M059J (cell line): ENCODE measurements around the gene PRICKLE3. TPM values are rescaled to one million over a fixed set of nuclear protein-coding genes. Genes with fewer than 3 reads are reported as not detected.

ENCODE experiments used
- total RNA-seq: library from RNA; depleted of rRNA; stranded (reverse); fragments of >200 nt; shearing (Covaris generic); gene quantifications from 2 replicates; pipeline ENCODE4 v1.2.3, GENCODE V29; 2014; rRNA removed

Gene PRICKLE3
- total RNA-seq, 1 experiment from 2014 or later, result 14.9 TPM

Other genes starting within 250 kb of the PRICKLE3 start
- 27.3 and 54.4 TPM in 2 replicates for gene OTUD5, start 228.8 kb downstream of the PRICKLE3 start, total RNA-seq
- gene KCND1, start 214.5 kb downstream of the PRICKLE3 start, total RNA-seq, result 0.76 and 1.7 TPM in 2 replicates
- gene GRIPAP1, start 184.1 kb downstream of the PRICKLE3 start, total RNA-seq, result 20.1 and 46.6 TPM in 2 replicates
- 40.9 and 71.6 TPM in 2 replicates for gene TFE3, start 143.0 kb downstream of the PRICKLE3 start, total RNA-seq
- 0.07 and 1.1 TPM in 2 replicates for gene CCDC120, start 127.4 kb downstream of the PRICKLE3 start, total RNA-seq
- 25.0 and 29.3 TPM in 2 replicates for gene PRAF2, start 112.4 kb downstream of the PRICKLE3 start, total RNA-seq
- 39.5 and 45.2 TPM in 2 replicates for gene WDR45, start 106.5 kb downstream of the PRICKLE3 start, total RNA-seq
- gene GPKOW, start 62.6 kb downstream of the PRICKLE3 start, total RNA-seq, result 35.9 and 49.1 TPM in 2 replicates
- gene MAGIX, start 23.6 kb downstream of the PRICKLE3 start, total RNA-seq, result 0.10 and 4.3 TPM in 2 replicates
- gene PLP2, start 14.5 kb downstream of the PRICKLE3 start, total RNA-seq, result 147 and 217 TPM in 2 replicates
- gene SYP, start 13.8 kb upstream of the PRICKLE3 start, total RNA-seq, result 0.25 and 0.54 TPM in 2 replicates
- gene CACNA1F, start 47.0 kb upstream of the PRICKLE3 start, total RNA-seq, result not detected in 2 replicates
- gene CCDC22, start 49.1 kb upstream of the PRICKLE3 start, total RNA-seq, result 14.1 and 20.9 TPM in 2 replicates
- 0.07 TPM in 1 of 2 replicates, not detected in the other for gene FOXP3, start 78.3 kb upstream of the PRICKLE3 start, total RNA-seq
- 2.8 and 5.6 TPM in 2 replicates for gene PPP1R3F, start 83.4 kb upstream of the PRICKLE3 start, total RNA-seq
- not detected in 2 replicates for gene GAGE10, start 117.3 kb upstream of the PRICKLE3 start, total RNA-seq
- not detected in 2 replicates for gene GAGE12J, start 135.7 kb upstream of the PRICKLE3 start, total RNA-seq
- gene GAGE13, start 145.2 kb upstream of the PRICKLE3 start, total RNA-seq, result not detected in 2 replicates